GM18502 (cell line): ENCODE results near the gene KLHL5.

Experiments
- ATAC-seq: cut with Tn5 transposase; IDR thresholded peaks from one replicate; pipeline ENCODE4 v1.9.1; 2021; ENCODE audit warnings: mild to moderate bottlenecking; ENCODE audit not compliant: unreplicated experiment, poor library complexity

Gene KLHL5

DNA sequence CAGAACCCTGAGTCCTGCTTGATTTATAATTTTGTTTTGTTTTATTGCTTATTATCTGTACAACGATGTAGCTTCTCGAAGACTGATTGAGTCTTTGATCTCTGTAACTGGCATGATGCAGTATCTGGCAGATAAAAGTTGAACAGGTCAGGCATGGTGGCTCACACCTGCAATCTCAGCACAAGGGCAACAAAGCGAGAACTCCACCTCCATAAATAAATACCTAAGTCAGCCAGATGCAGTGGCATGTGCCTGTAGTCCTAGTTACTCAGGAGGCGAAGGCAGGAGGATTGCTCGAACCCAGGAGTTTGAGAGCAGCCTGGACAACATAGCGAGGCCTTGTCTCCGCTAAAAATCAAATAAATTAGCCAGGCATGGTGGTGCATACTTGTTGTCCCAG is 104.6 kb downstream of the KLHL5 start:
- ATAC-seq = no peak

DNA sequence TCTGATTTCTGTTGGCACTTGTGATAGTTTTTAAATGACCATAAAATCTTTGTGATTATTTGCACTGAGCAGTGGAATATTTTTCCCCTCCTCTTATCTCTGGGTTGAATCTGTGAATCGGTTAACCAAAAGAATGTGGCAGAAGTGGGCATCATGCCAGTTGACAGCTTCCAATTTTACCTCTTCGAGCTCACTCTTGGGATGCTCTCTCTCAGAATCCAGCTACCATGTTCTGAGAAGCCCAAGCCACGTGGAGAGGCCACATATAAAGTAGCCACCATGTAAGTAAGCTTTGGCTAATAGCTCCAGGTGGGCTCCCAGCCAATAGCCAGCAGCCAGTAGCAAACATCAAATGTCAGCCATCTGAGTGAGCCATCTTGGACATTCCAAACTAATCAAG is 107.4 kb downstream of the KLHL5 start:
- ATAC-seq = no peak

DNA sequence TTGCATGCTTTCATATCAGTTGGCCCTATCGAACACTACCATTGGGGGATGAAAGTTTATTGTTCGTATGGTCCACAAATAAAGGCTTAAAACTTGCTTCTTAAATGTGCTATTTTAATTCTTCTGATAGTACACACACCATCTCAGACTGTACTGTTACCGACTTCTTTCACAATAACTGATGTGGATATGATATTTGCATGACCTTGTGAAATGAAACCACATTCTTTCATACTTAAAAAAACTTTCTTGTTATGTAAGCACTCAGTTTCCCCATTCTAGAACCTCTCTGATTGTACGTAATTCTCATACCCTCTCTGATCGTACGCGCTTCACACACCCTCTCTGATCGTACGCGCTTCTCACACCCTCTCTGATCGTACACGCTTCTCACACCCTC is 108.3 kb downstream of the KLHL5 start:
- ATAC-seq = no peak
